Esophagus squamous epithelium (tissue), 4 donors: Measurements from ENCODE around the gene CERKL.

Experiments used
- POLR2A ChIP-seq, 4 donors: fragments of 450-650 bp; IDR thresholded peaks; one replicate each; pipeline ENCODE4 v1.6.1; 2017; ENCODE audit warnings: antibody characterized with exemption in 4 of 4, mild to moderate bottlenecking in 4 of 4, moderate library complexity in 3 of 4
- TF ChIP-seq, protein P1 (sequence below), 6 experiments: fragments of 450-650 bp in 4 of 6; fragments of 200-600 bp in 2 of 6; sonication (generic) in 2 of 6; IDR thresholded peaks; one replicate each; pipeline ENCODE4 v1.5.1; 2016 to 2019; ENCODE audit warnings: antibody characterized with exemption in 6 of 6, mild to moderate bottlenecking in 4 of 6, moderate library complexity in 4 of 6

DNA sequence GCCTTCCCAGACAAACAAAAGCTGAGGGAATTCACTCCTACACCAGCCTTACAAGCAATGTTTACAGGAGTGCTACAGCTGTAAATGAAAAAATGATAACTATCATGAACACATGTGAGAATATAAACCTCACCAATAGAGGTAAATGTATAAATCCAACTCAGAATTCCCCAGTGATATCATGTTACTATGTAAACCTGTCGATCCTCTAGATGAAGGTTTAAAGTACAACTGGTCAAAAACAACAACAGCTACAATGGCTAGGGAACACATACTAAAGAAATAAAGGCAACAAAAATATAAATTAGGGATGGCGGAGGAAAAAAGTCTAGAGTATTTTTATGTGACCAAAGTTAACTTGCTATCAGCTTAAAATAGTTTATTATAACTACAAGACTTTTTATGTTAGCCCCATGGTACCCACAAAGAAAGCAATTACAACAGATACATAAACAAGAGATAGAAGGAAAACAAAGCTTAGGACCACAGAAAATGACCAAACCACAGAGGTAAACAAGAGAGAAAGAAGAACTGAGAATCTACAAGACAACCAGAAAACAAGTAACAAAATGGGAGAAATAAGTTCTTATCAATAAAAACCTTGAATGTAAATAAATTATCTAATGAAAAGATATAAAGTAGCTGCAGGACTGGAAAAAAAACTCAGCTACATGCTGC is 8.3 kb downstream of the CERKL start:
- TF ChIP-seq, protein P1, sequence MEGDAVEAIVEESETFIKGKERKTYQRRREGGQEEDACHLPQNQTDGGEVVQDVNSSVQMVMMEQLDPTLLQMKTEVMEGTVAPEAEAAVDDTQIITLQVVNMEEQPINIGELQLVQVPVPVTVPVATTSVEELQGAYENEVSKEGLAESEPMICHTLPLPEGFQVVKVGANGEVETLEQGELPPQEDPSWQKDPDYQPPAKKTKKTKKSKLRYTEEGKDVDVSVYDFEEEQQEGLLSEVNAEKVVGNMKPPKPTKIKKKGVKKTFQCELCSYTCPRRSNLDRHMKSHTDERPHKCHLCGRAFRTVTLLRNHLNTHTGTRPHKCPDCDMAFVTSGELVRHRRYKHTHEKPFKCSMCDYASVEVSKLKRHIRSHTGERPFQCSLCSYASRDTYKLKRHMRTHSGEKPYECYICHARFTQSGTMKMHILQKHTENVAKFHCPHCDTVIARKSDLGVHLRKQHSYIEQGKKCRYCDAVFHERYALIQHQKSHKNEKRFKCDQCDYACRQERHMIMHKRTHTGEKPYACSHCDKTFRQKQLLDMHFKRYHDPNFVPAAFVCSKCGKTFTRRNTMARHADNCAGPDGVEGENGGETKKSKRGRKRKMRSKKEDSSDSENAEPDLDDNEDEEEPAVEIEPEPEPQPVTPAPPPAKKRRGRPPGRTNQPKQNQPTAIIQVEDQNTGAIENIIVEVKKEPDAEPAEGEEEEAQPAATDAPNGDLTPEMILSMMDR (IDR thresholded peaks at IDR 0.05) = no peak
- no peak for TF ChIP-seq POLR2A (IDR thresholded peaks at IDR 0.05)
